ENCODE measurements around the gene ARAF. TPM values are rescaled to one million over a fixed set of nuclear protein-coding genes. Genes with fewer than 3 reads are reported as not detected.

Gene ARAF
- total and polyA plus RNA-seq, 2 of the 4 experiments (the other 2 are of a cell fraction), result 9.1 to 52.2 TPM

DNA sequence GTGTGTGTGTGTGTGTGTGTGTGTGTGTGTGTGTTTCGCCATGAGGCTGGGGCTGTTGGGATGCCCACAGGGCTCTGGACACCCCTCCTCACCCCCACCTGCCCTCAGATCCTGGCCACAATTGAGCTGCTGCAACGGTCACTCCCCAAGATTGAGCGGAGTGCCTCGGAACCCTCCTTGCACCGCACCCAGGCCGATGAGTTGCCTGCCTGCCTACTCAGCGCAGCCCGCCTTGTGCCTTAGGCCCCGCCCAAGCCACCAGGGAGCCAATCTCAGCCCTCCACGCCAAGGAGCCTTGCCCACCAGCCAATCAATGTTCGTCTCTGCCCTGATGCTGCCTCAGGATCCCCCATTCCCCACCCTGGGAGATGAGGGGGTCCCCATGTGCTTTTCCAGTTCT lies 10.2 kb downstream of the ARAF start:
- Histone ChIP-seq H3K9me3 (ENCODE audit: control insufficient read depth, insufficient read depth, low read length) (no peaks in the 10 kb centered on the region; the same call in 1 of the 2 replicates), H2AK9ac (replicated peaks; ENCODE audit: low read depth, low read length, poor library complexity) (no peak overlapping the region), H3K4me1 (ENCODE audit: control insufficient read depth, insufficient read depth, low read length) (peaks cover 13% of the 10 kb centered on the region), H3K18ac (ENCODE audit: low read depth, low read length) (no peak overlapping the region), H2BK5ac (ENCODE audit: low read depth, low read length, poor library complexity, severe bottlenecking) (no peak overlapping the region), H3K4me2 (ENCODE audit: low read depth, low read length) (no peak overlapping the region), H3K56ac (ENCODE audit: extremely low read depth, insufficient read depth, low read length) (no peak overlapping the region), H3K14ac (replicated peaks; ENCODE audit: low read depth, low read length) (no peak overlapping the region), H2AFZ (replicated peaks; ENCODE audit: low read length, poor library complexity) (no peak overlapping the region), H3K9me1 (ENCODE audit: insufficient read depth, low read length) (no peaks in the 10 kb centered on the region; the same call in 1 of the 2 replicates), H3K4me3 (ENCODE audit: insufficient read depth, low read depth, low read length) (no peak overlapping the region), H2BK15ac (ENCODE audit: low read depth, low read length) (no peak overlapping the region), H3K36me3 (ENCODE audit: control insufficient read depth, insufficient read depth, low read length) (peaks cover 28% of the 10 kb centered on the region), H3K4ac (ENCODE audit: low read depth, low read length) (no peak overlapping the region), H3K27ac (ENCODE audit: insufficient read depth, low read length) (no peak overlapping the region), H3K79me1 (ENCODE audit: low read depth in 1 of 2, low read length in 2 of 2) (peaks cover 0 to 3% of the 10 kb centered on the region in 2 experiments; a peak in 1 of 4 replicates), H2AK5ac (ENCODE audit: low read depth, low read length) (no peak overlapping the region), H4K20me1 (ENCODE audit: insufficient read depth, low read length) (no peaks in the 10 kb centered on the region; the same call in 1 of the 2 replicates), H3K27me3 (ENCODE audit: control insufficient read depth, insufficient read depth, low read length) (no peaks in the 10 kb centered on the region), H4K91ac (ENCODE audit: insufficient read depth, low read depth, low read length) (no peak overlapping the region), H2BK120ac (ENCODE audit: low read depth, low read length) (no peak overlapping the region), H3K9ac (ENCODE audit: low read depth, low read length) (no peak overlapping the region), H4K5ac (ENCODE audit: low read depth, low read length) (no peak overlapping the region), H2BK20ac (ENCODE audit: low read depth, low read length) (no peak overlapping the region), H3K23ac (ENCODE audit: low read depth, low read length) (no peak overlapping the region), H4K8ac (ENCODE audit: low read depth in 2 of 2, low read length in 2 of 2) (no peak overlapping the region)
- ChIA-PET POLR2A (ENCODE audit: unreplicated experiment) (no interaction called here), CTCF (no interaction called here)
- in situ Hi-C loops (cut with MboI; ENCODE audit: low sequenced_read_pairs), result no loop called here
- BruUV-seq (replicated peaks), result TSS peak; percentile 56
- WGBS, 2 experiments (ENCODE audit: extremely low coverage in 2 of 2, insufficient read length in 1 of 2), result 88% methylated on average over 4 of the region's 11 CpGs; no CpG with 5 or more reads in 1 of the 2 experiments
- intact Hi-C loops (cut with micrococcal nuclease), result no loop called here
- DNase-seq (no peak), ATAC-seq (ENCODE audit: low read depth) (no peak)
- no peak for TF ChIP-seq CEBPB (IDR thresholded peaks at IDR 0.05; ENCODE audit: low read depth, low read length)
- TF ChIP-seq, protein P1, sequence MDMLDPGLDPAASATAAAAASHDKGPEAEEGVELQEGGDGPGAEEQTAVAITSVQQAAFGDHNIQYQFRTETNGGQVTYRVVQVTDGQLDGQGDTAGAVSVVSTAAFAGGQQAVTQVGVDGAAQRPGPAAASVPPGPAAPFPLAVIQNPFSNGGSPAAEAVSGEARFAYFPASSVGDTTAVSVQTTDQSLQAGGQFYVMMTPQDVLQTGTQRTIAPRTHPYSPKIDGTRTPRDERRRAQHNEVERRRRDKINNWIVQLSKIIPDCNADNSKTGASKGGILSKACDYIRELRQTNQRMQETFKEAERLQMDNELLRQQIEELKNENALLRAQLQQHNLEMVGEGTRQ (IDR thresholded peaks at IDR 0.05; ENCODE audit: low read depth, low read length), result no peak
- TF ChIP-seq RFX5 (IDR thresholded peaks at IDR 0.05; ENCODE audit: low read depth, low read length), result no peak
- TF ChIP-seq FOS (IDR thresholded peaks at IDR 0.05; ENCODE audit: low read depth, low read length), result no peak
- TF ChIP-seq SMC3 (IDR thresholded peaks at IDR 0.05; ENCODE audit: low read depth, low read length), result no peak
- no peak for TF ChIP-seq RCOR1 (IDR thresholded peaks at IDR 0.05; ENCODE audit: insufficient replicate concordance, low read length)
- no peak for TF ChIP-seq BHLHE40 (IDR thresholded peaks at IDR 0.05; ENCODE audit: low read depth, low read length)
- no peak for TF ChIP-seq MAZ (IDR thresholded peaks at IDR 0.05; ENCODE audit: borderline replicate concordance, low read depth, low read length)
- TF ChIP-seq RAD21 (IDR thresholded peaks at IDR 0.05; ENCODE audit: low read length), result no peak
- TF ChIP-seq, protein P2, sequence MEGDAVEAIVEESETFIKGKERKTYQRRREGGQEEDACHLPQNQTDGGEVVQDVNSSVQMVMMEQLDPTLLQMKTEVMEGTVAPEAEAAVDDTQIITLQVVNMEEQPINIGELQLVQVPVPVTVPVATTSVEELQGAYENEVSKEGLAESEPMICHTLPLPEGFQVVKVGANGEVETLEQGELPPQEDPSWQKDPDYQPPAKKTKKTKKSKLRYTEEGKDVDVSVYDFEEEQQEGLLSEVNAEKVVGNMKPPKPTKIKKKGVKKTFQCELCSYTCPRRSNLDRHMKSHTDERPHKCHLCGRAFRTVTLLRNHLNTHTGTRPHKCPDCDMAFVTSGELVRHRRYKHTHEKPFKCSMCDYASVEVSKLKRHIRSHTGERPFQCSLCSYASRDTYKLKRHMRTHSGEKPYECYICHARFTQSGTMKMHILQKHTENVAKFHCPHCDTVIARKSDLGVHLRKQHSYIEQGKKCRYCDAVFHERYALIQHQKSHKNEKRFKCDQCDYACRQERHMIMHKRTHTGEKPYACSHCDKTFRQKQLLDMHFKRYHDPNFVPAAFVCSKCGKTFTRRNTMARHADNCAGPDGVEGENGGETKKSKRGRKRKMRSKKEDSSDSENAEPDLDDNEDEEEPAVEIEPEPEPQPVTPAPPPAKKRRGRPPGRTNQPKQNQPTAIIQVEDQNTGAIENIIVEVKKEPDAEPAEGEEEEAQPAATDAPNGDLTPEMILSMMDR (conservative IDR thresholded peaks at IDR 0.05; ENCODE audit: low read depth, low read length), result no peak
- no peak for TF ChIP-seq CHD1 (IDR thresholded peaks at IDR 0.05; ENCODE audit: low read depth, low read length)
- TF ChIP-seq POLR2A (IDR thresholded peaks at IDR 0.05; ENCODE audit: low read depth, low read length), result no peak
- no peak for TF ChIP-seq MXI1 (IDR thresholded peaks at IDR 0.05; ENCODE audit: borderline replicate concordance, low read depth, low read length)
- no peak for TF ChIP-seq NFE2L2 (IDR thresholded peaks at IDR 0.05; ENCODE audit: low read depth, low read length)
- dilution Hi-C loops (cut with HindIII; ENCODE audit: low sequenced_read_pairs, unreplicated experiment), result no loop called here
